C4-2B (cell line): ENCODE data around the gene GNG4.
"Not testable (repeated sequence)": the region's sequence is repeated elsewhere in the genome, so short reads cannot be mapped to it uniquely, and the experiment has no call there.

Experiments used
- H3K27ac ChIP-seq: fragments of 450-650 bp; 2 replicates; pipeline ENCODE4 v1.5.1; 2017
- ZFX ChIP-seq: fragments of 450-650 bp; IDR thresholded peaks from 2 replicates; pipeline ENCODE4 v1.6.1; 2017
- TF ChIP-seq, protein P1 (sequence below): fragments of 450-650 bp; conservative IDR thresholded peaks from 2 replicates; pipeline ENCODE4 v1.5.1; 2017; ENCODE audit warnings: mild to moderate bottlenecking

GNG4 gene

GRCh38 chr1:235642943-235643371 lies 6.6 kb downstream of the GNG4 start:
- no peak overlapping the region for H3K27ac ChIP-seq
- no peak for TF ChIP-seq ZFX
- TF ChIP-seq, protein P1, sequence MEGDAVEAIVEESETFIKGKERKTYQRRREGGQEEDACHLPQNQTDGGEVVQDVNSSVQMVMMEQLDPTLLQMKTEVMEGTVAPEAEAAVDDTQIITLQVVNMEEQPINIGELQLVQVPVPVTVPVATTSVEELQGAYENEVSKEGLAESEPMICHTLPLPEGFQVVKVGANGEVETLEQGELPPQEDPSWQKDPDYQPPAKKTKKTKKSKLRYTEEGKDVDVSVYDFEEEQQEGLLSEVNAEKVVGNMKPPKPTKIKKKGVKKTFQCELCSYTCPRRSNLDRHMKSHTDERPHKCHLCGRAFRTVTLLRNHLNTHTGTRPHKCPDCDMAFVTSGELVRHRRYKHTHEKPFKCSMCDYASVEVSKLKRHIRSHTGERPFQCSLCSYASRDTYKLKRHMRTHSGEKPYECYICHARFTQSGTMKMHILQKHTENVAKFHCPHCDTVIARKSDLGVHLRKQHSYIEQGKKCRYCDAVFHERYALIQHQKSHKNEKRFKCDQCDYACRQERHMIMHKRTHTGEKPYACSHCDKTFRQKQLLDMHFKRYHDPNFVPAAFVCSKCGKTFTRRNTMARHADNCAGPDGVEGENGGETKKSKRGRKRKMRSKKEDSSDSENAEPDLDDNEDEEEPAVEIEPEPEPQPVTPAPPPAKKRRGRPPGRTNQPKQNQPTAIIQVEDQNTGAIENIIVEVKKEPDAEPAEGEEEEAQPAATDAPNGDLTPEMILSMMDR, result no peak

DNA sequence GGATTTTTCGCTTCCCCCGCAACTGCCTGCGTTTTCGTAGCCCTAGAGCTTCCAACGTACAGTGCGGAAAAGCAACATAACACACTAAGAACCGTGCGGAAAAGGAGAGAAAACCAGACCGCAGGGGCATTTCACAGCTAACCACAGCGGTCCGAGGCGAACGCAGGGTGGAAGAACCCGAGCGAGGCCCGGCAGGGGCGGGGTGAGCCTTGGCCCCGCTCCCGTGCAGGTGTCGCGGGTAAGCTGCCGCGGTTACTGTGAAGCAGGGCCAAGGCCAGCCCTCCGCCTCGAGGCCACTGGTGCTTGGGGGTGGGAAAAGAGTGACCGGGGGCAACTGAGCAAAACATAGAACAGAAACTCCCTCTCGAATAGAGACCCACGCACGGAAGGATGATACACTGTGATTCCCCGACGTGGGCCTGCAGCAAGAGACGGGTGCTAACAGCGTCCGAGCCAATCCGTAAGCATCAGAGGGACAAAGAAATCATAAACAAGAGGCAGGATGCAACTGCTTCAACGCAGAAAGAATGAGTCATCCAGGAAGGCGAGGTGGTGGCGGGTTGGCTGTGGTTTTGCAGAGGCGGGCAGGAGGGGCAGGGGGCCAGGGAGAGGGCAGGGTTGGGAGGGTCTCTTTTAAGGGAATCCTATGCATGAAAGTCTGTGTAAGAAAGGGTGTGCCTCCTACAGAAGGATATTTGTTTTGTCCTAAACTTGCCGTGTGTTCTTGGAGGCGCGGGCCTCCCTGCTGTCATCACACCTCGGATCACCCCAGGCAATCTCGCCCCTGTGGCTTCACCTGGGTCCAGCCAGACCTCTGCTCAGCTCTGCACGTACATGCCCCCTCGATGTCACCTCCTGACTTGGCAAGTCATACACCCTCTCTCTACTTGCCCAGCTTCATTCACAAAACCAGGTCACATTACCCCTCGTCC lies 7.3 kb downstream of the GNG4 start:
- H3K27ac ChIP-seq, result no peak overlapping the region
- no peak for TF ChIP-seq ZFX
- TF ChIP-seq, protein P1, result no peak

DNA sequence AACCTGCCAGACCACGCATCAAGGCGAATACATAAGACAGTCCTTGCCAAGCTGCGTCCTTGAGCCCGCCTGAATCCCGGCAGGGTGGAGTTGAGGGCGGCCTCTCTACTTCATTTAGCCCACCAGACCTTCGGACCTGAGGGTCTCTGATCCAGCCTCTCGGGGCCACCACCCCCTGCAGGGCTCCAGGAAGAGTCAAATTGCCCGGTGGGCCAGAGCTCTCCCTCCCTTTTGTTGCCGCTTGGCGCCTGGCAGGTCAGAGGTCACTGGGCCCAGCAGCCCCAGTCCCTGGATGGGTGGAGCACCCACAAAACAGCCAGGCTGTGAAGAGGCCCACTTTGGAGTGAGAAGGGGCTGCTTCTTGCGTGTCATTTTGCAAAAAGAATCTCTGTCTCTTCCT lies 9.0 kb downstream of the GNG4 start:
- H3K27ac ChIP-seq, result no peak overlapping the region
- TF ChIP-seq, protein P1, result no peak
- no peak for TF ChIP-seq ZFX

DNA sequence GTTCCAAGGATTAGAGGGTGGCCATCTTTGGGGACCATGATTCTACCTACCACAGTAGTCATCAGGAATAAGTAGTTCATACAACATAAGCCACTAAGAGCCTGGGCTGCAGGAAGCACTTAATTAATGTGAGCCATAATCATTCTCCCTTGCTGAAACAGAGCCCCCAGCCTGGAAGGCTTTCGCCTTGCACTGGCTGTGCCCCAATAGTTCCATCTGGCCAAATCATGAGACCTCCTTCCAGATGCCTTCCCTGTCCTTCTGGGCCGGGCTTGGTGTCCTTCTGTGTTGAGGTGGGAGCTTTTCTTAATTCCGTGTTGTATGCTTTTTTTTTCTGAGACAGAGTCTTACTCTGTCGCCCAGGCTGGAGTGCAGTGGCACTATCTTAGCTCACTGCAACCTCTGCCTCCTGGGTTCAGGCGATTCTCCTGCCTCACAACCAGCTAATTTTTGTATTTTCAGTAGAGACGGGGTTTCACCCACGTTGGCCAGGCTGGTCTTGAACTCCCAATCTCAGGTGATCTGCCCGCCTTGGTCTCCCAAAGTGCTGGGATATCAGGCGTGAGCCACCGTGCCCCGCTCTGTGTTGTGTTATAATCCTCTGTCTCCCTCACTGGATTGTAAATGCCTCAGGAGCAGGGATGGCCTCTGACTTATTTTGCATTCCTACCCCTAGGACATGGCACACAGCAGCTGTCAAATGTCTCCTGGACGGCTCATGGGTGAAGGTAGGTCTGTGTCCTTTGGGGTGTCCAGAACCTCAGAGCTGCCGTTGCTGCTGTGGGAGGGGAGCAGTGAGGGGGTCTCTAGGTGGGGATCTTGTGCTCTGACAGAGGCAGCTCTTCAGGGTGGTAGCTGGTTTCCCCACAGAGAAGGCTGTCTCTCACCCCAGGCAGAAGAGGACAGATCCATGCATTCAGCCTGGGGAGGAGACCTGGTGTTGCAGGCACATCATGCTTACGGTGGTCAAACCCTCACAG lies 10.1 kb downstream of the GNG4 start:
- no peak overlapping the region for H3K27ac ChIP-seq
- TF ChIP-seq, protein P1, result no peak
- TF ChIP-seq ZFX, result no peak

GRCh38 chr1:235638612-235639011 lies 11.0 kb downstream of the GNG4 start:
- not testable (repeated sequence) for H3K27ac ChIP-seq

GRCh38 chr1:235637756-235638534 lies 11.6 kb downstream of the GNG4 start:
- TF ChIP-seq ZFX, result no peak
- TF ChIP-seq, protein P1, result no peak
- H3K27ac ChIP-seq, result no peak overlapping the region

- TF ChIP-seq, protein P1, result no peak
- no peak for TF ChIP-seq ZFX
- H3K27ac ChIP-seq, result no peak overlapping the region
Observed at GRCh38 chr1:235635938-235636662, 13.5 kb downstream of the GNG4 start.
